Natural killer cell (primary cell): ENCODE measurements around the gene ULBP1. TPM values are rescaled to one million over a fixed set of nuclear protein-coding genes. Genes with fewer than 3 reads are reported as not detected.
"Not testable (repeated sequence)": the region's sequence is repeated elsewhere in the genome, so short reads cannot be mapped to it uniquely, and the experiment has no call there.

Experiments used
- ATAC-seq, 3 donors: fragments of 150-1000 bp in 2 of 3; fragments of 200-7000 bp in 1 of 3; cut with Tn5 transposase; 1 replicate in 1 of 3; 2 replicates in 2 of 3; pipeline ENCODE4 v1.10.0; 2021; ENCODE audit warnings: mild to moderate bottlenecking in 2 of 3, moderate library complexity in 2 of 3
- DNase-seq, 2 donors: peaks; one replicate each; pipeline versions ENCODE4 v3.0.0 to v3.0.0-alpha.2; 2013 to 2021; ENCODE audit warnings: mixed read lengths in 1 of 2
- H3K27ac ChIP-seq: one replicate; pipeline ENCODE4 v1.5.1; 2013; ENCODE audit warnings: mild to moderate bottlenecking, low read length
- H3K27me3 ChIP-seq: one replicate; pipeline ENCODE4 v1.6.1; 2013; ENCODE audit warnings: low read length; ENCODE audit not compliant: control insufficient read depth, insufficient read depth
- H3K36me3 ChIP-seq: one replicate; pipeline ENCODE4 v1.6.1; 2013; ENCODE audit warnings: low read length; ENCODE audit not compliant: control insufficient read depth, insufficient read depth
- H3K4me1 ChIP-seq: one replicate; pipeline ENCODE4 v1.6.1; 2013; ENCODE audit warnings: low read length; ENCODE audit not compliant: control insufficient read depth, insufficient read depth
- H3K4me3 ChIP-seq: one replicate; pipeline ENCODE4 v1.5.1; 2013; ENCODE audit warnings: low read length
- H3K9me3 ChIP-seq: one replicate; pipeline ENCODE4 v1.6.1; 2013; ENCODE audit warnings: low read length; ENCODE audit not compliant: control insufficient read depth, insufficient read depth
- H3K27ac Mint-ChIP-seq, 2 donors: one replicate each; pipeline ENCODE4 v1.8.0; 2022; ENCODE audit warnings: mild to moderate bottlenecking in 2 of 2, mixed read lengths in 2 of 2, moderate library complexity in 1 of 2
- H3K27me3 Mint-ChIP-seq, 2 donors: one replicate each; pipeline ENCODE4 v1.8.0; 2022; ENCODE audit warnings: low read depth in 2 of 2, mixed read lengths in 2 of 2
- H3K36me3 Mint-ChIP-seq: one replicate; pipeline ENCODE4 v1.8.0; 2022; ENCODE audit warnings: mixed read lengths
- H3K4me1 Mint-ChIP-seq, 2 donors: one replicate each; pipeline ENCODE4 v1.8.0; 2022; ENCODE audit warnings: mixed read lengths in 2 of 2
- H3K4me3 Mint-ChIP-seq: one replicate; pipeline ENCODE4 v1.8.0; 2022; ENCODE audit warnings: mild to moderate bottlenecking, moderate library complexity, mixed read lengths
- H3K9me3 Mint-ChIP-seq, 2 donors: one replicate each; pipeline ENCODE4 v1.8.0; 2022; ENCODE audit warnings: mixed read lengths in 2 of 2
- WGBS: methylation state at CpG from one replicate; pipeline ENCODE4 v1.1.7; 2013; ENCODE audit warnings: missing lambda C conversion rate; ENCODE audit not compliant: insufficient coverage; 5-methylcytosine and 5-hydroxymethylcytosine counted together
- intact Hi-C: fragments of 100-400 bp; cut with micrococcal nuclease; formaldehyde crosslinking; loops from one replicate; pipeline ENCODE4 v1.14.2; 2022
- total RNA-seq, 4 donors: library from RNA; stranded (reverse); fragments of 120-200 nt in 1 of 4; gene quantifications; one replicate each; pipeline versions ENCODE4 v1.2.3 to v1.2.4, GENCODE V29; 2013 to 2022
- TF ChIP-seq, protein P1 (sequence below): fragments of 200-600 bp; IDR thresholded peaks from one replicate; pipeline ENCODE4 v1.8.0; 2022; ENCODE audit warnings: antibody characterized with exemption

The ULBP1 gene
- total RNA-seq, 3 donors from 2014 or later (not counting 1 experiment from before 2014, with no cell fraction given): 0.18 to 0.23 TPM; not detected in 1

DNA sequence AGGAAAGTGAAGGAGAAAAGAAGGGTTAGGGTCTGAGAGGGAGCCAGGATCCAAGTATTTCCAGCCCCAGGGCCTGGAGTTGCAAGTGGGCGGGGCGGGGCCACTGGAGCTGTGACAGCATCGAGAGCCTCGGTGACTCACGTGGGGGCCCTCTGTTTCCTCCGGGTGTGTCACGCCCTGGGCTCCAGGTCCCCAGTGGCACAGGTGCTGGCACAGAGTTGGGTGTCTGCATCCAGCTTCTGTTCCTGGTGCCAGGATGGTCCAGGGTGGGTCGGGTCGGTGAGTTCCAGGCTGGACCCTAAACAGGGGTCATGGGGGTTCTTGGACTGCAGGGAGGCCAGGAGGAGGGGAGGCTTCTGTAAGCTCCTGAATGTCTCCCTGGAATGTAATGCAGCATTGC lies 44.8 kb downstream of the ULBP1 start:
- Mint-ChIP-seq H3K36me3 (no peaks in the 10 kb centered on the region), H3K4me3 (no peak overlapping the region), H3K9me3 (no peaks in the 10 kb centered on the region), H3K27me3 (peaks cover 36 to 39% of the 10 kb centered on the region in 2 donors), H3K4me1 (peaks cover 8 to 24% of the 10 kb centered on the region in 2 donors), H3K27ac (no peak overlapping the region)
- Histone ChIP-seq H3K4me3 (no peak overlapping the region), H3K9me3 (no peaks in the 10 kb centered on the region), H3K27me3 (peaks cover 28% of the 10 kb centered on the region), H3K36me3 (no peaks in the 10 kb centered on the region), H3K4me1 (peaks cover 23% of the 10 kb centered on the region), H3K27ac (no peak overlapping the region)
- TF ChIP-seq, protein P1, sequence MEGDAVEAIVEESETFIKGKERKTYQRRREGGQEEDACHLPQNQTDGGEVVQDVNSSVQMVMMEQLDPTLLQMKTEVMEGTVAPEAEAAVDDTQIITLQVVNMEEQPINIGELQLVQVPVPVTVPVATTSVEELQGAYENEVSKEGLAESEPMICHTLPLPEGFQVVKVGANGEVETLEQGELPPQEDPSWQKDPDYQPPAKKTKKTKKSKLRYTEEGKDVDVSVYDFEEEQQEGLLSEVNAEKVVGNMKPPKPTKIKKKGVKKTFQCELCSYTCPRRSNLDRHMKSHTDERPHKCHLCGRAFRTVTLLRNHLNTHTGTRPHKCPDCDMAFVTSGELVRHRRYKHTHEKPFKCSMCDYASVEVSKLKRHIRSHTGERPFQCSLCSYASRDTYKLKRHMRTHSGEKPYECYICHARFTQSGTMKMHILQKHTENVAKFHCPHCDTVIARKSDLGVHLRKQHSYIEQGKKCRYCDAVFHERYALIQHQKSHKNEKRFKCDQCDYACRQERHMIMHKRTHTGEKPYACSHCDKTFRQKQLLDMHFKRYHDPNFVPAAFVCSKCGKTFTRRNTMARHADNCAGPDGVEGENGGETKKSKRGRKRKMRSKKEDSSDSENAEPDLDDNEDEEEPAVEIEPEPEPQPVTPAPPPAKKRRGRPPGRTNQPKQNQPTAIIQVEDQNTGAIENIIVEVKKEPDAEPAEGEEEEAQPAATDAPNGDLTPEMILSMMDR: no peak
- DNase-seq (no peak), ATAC-seq (no peak)
- 42% methylated on average over 9 of the region's 9 CpGs for WGBS
- intact Hi-C loops: no loop called here

DNA sequence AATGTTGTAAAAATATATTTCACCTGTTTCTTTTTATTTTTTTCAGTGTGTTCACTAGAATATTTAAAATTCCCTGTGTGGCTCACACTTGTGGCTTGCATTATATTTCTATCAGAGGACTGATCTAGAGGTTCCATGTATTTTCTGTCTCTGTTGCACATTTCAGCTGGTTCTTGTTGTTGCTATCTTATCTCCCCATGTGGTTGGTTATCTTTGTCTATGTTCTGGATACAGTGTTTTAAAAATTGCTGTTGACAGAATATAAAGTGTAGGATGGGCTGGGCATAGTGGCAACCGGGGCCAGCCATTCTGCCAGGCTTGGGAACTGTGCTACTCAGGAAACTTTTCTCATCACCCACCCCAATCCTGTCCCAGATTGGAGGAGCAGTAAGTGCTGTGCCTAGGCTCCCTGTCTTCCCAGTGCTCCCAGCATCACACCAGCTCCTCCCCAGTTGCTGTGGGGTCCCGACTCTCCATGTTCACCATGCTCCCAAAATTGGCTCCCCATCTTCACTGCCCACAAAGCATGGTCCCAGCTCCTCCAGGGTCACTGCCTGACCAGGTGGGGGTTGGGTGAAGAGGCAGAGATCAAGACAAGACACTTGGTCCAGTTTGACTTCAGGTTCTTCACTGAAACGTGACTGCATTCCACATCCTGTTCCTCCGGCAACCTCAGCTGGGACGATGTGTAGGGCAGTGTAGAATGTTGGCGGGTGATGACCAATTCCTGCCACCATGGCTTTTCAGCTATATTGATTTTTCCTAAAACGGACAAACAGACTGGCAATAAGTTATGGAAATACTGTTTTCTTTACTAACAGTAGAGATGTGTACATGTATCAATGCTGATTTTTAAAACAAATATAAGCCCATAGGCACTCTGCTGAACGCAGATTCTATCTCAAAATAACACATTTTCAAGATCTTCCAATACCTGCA lies 49.4 kb downstream of the ULBP1 start:
- H3K9me3 ChIP-seq, H3K9me3 Mint-ChIP-seq, intact Hi-C loops, H3K36me3 Mint-ChIP-seq, ATAC-seq, H3K27ac Mint-ChIP-seq, H3K4me3 Mint-ChIP-seq, H3K4me3 ChIP-seq, DNase-seq, H3K27ac ChIP-seq, H3K36me3 ChIP-seq: not testable (repeated sequence)
- peaks cover 11% of the 10 kb centered on the region for H3K4me1 ChIP-seq
- H3K27me3 Mint-ChIP-seq: peaks cover 62 to 75% of the 10 kb centered on the region in 2 donors
- WGBS: 19% methylated on average over 6 of the region's 8 CpGs
- H3K27me3 ChIP-seq: peaks cover 52% of the 10 kb centered on the region
- H3K4me1 Mint-ChIP-seq: peaks cover 10 to 11% of the 10 kb centered on the region in 2 donors

DNA sequence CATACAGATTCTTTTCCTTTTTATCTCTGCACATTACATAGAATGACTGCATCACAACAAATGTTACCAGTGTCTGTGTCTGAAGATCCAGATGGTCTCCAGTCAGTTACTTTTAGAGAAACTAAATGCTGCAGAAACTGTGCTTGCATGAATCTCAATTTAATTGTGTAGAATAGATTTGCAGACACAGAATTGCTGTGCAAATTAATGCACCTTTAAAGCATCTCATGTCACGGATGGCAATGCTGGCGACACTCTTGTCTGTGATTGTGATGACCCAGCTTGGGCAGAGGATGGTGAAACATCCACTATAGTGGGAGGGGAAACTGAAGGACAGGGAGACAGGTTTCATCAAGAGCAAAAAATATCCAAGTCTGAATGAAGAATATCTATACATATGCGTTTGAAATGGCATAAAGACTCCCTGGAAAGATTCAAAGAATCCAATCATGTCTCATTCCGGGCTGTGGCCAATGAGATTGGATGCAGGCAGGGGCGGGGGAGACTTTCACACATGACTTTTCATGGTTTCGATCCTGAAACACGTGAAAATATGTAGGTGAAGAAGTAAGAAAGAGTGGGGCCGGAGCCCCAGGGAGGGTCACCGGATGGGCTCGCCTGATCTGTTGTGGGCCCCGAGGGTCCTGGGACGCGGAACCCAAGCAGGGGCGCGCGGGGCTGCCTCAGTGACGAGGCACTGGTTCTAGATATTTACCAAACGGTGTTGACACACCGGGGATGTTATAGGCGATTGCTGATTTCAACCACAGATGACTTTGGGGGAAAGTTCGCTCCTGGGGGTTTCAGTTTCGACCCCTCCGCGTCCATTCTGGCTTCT lies 50.3 kb downstream of the ULBP1 start:
- Mint-ChIP-seq H3K4me3 (peak overlapping the region; percentile 70), H3K27ac (peak overlapping the region in 1 of 2 donors; percentile 43), H3K27me3 (peaks cover 60 to 77% of the 10 kb centered on the region in 2 donors), H3K4me1 (peaks cover 10 to 11% of the 10 kb centered on the region in 2 donors)
- DNase-seq, H3K36me3 ChIP-seq, H3K4me3 ChIP-seq, H3K9me3 Mint-ChIP-seq, H3K27ac ChIP-seq, H3K9me3 ChIP-seq, H3K36me3 Mint-ChIP-seq, intact Hi-C loops: not testable (repeated sequence)
- Histone ChIP-seq H3K4me1 (peaks cover 11% of the 10 kb centered on the region), H3K27me3 (peaks cover 49% of the 10 kb centered on the region)
- 7% methylated on average over 3 of the region's 24 CpGs for WGBS
- ATAC-seq: peak in 1 of 3 donors; percentile 19

DNA sequence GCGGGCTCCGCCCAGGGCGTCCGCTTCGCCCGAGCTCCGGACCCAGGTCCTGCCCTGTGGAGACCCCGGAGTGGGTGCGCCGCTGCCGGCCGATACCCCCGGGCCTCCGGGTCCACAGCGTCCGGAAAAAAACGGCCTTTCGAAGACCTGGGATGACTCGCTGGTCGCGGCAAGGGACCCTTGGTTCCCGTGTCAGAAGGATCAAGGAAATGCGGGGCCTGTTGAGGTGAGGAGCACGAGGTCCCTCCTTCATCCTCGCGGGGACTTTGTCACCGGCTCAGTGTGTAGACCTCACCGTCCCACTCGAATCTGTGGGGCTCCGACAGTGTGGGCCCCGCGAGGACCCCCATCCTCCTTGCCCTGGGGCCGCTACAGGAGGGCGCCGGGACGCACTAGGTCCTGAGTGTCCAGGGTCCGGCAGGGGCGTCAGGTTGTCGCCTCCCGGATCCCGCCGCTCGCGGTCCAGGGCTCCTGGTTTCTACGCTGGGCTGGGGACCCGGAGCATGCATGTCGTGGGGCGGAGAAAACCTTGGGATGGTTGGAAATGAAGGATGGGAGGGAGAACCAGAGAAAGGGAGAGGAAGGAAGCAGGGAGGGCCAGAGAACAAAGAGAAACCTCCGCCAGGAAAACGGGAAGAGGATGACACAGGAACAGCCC lies 51.0 kb downstream of the ULBP1 start:
- H3K4me3 Mint-ChIP-seq, H3K36me3 Mint-ChIP-seq, H3K27ac ChIP-seq, H3K9me3 Mint-ChIP-seq, H3K4me3 ChIP-seq, H3K9me3 ChIP-seq, intact Hi-C loops, DNase-seq, H3K36me3 ChIP-seq, ATAC-seq: not testable (repeated sequence)
- peaks cover 11% of the 10 kb centered on the region for H3K4me1 ChIP-seq
- Mint-ChIP-seq H3K27me3 (peaks cover 64 to 77% of the 10 kb centered on the region in 2 donors), H3K4me1 (peaks cover 10 to 11% of the 10 kb centered on the region in 2 donors), H3K27ac (peak overlapping the region in 1 of 2 donors; percentile 52)
- H3K27me3 ChIP-seq: peaks cover 48% of the 10 kb centered on the region
- WGBS: no CpG with 5 or more reads among the region's 50 CpGs

DNA sequence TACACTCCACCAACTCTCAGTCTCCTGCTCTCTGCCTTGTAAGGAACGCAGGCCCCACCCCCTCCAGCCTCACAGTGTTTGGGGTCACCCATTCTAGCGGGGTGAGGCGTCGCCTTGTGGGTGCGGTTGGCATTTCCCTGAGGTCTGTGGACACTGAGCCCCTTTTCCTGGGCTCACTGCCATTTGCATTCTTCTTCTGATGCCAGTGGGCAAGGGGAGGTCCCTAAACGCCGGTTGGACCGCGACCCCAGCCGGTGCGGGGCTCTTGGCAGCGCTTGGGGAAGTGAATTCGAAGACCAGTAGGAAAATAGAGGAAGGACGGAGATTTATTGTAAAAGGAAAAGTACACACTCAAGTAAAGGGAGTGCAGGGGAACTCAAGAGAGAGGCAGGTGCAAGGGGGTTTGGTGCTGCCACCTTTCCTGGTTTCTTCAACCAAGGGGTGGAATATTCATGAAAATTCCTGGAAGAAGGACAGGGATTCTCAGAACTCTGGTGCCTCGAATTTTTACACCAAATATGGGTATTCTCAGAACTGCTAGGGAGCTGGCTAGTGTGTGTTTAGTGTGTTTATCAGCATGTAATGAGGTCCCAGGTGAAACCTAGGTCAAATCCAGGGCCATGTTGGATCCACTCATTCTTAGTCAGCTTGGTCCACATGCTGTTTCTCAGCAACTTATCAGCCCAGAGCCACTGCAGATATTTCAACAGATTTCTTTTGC lies 51.7 kb downstream of the ULBP1 start:
- peaks cover 42% of the 10 kb centered on the region for H3K27me3 ChIP-seq
- H3K36me3 ChIP-seq, H3K4me3 ChIP-seq, H3K36me3 Mint-ChIP-seq, H3K27ac ChIP-seq, H3K9me3 Mint-ChIP-seq, H3K9me3 ChIP-seq, intact Hi-C loops, H3K4me3 Mint-ChIP-seq: not testable (repeated sequence)
- 3% methylated on average over 15 of the region's 15 CpGs for WGBS
- Mint-ChIP-seq H3K4me1 (peaks cover 10 to 11% of the 10 kb centered on the region in 2 donors), H3K27me3 (peaks cover 60 to 70% of the 10 kb centered on the region in 2 donors), H3K27ac (peak overlapping the region in 1 of 2 donors; percentile 52)
- DNase-seq: peak in 1 of 2 donors; percentile 69
- peak; percentile 51 to 77 (median 70) for ATAC-seq
- H3K4me1 ChIP-seq: peaks cover 11% of the 10 kb centered on the region
